HG02642 (cell line): ENCODE results near the gene ASPHD2.

Experiments
- ATAC-seq: cut with Tn5 transposase; IDR thresholded peaks from one replicate; pipeline ENCODE4 v1.9.1; 2021; ENCODE audit warnings: mild to moderate bottlenecking; ENCODE audit not compliant: unreplicated experiment, poor library complexity

ASPHD2 gene

GRCh38 chr22:26443901-26444690 is 15.0 kb downstream of the ASPHD2 start:
- ATAC-seq = no peak

GRCh38 chr22:26444777-26445176 is 15.7 kb downstream of the ASPHD2 start:
- ATAC-seq = no peak

- ATAC-seq = no peak
Observed at GRCh38 chr22:26445577-26446275, 16.7 kb downstream of the ASPHD2 start.

- no peak for ATAC-seq
Observed at GRCh38 chr22:26446808-26447515, 17.9 kb downstream of the ASPHD2 start.

GRCh38 chr22:26447584-26448329 is 18.7 kb downstream of the ASPHD2 start:
- no peak for ATAC-seq

- no peak for ATAC-seq
Observed at GRCh38 chr22:26448334-26448733, 19.3 kb downstream of the ASPHD2 start.

- no peak for ATAC-seq
Observed at GRCh38 chr22:26448941-26449340, 19.9 kb downstream of the ASPHD2 start.

GRCh38 chr22:26450453-26451185 is 21.6 kb downstream of the ASPHD2 start:
- no peak for ATAC-seq

GRCh38 chr22:26452236-26453016 is 23.4 kb downstream of the ASPHD2 start:
- no peak for ATAC-seq

- ATAC-seq = no peak
Observed at GRCh38 chr22:26453216-26453615, 24.2 kb downstream of the ASPHD2 start.

GRCh38 chr22:26453812-26454500 is 24.9 kb downstream of the ASPHD2 start:
- ATAC-seq = no peak

GRCh38 chr22:26457661-26458272 is 28.7 kb downstream of the ASPHD2 start:
- ATAC-seq = no peak

- ATAC-seq = no peak
Observed at GRCh38 chr22:26460202-26460601, 31.1 kb downstream of the ASPHD2 start.

GRCh38 chr22:26461188-26461810 is 32.2 kb downstream of the ASPHD2 start:
- no peak for ATAC-seq

- no peak for ATAC-seq
Observed at GRCh38 chr22:26462051-26462450, 33.0 kb downstream of the ASPHD2 start.

GRCh38 chr22:26462641-26463040 is 33.6 kb downstream of the ASPHD2 start:
- no peak for ATAC-seq

GRCh38 chr22:26463101-26463661 is 34.1 kb downstream of the ASPHD2 start:
- no peak for ATAC-seq
